NCI-H1105 treated with DMSO at 0.1 percent for 48 hours (cell line): Measurements from ENCODE around the gene SLC9A5.

Experiments
- DNase-seq: peaks from one replicate; lab custom pipeline; 2025; lab: John Stamatoyannopoulos, UW

SLC9A5 gene

DNA sequence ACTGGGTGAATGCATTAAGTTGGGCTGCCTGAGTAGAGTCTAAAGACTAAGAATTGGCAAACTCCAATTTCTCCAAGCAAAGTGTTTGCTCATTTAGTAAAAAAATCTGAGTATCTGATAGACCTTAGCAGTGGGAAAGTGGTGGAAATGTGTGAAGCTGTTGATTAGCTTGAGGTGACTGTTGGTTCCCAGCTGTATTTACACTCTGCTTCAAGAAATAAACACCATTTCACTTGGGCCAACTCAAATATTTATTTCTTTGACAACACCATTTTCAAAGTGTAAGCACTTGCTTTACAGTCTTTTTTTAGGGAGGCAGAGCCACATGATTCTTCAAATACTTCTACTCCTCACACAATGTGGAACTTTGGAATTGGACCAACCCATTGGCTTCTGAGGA, 69.1 kb downstream of the SLC9A5 start:
- DNase-seq: no peak
